K562 (cell line): ENCODE data around the gene RBFOX1. TPM values are rescaled to one million over a fixed set of nuclear protein-coding genes. Genes with fewer than 3 reads are reported as not detected.

Experiments used
- ATAC-seq: fragments of 200-7000 bp; cut with Tn5 transposase; 3 replicates; pipeline ENCODE4 v1.9.1; 2020; ENCODE audit warnings: moderate library complexity
- BruUV-seq: library from RNA; stranded (reverse); fragments of 400-500 nt; replicated peaks from 2 replicates; lab custom pipeline; 2021; lab: Mats Ljungman, UMichigan
- CTCF ChIA-PET: fragments of 300-600 bp; formaldehyde crosslinking; extraction: SDS; loops from one replicate; lab custom pipeline; 2021; ENCODE audit warnings: low intra/inter-chr PET ratio; lab: Yijun Ruan, JAX
- POLR2A ChIA-PET: fragments of 300-600, 350-650 bp; sonication (Branson Sonifier 250); formaldehyde crosslinking; extraction: SDS; loops from one replicate; lab custom pipeline; 2021; ENCODE audit warnings: antibody characterized with exemption, inconsistent platforms; lab: Yijun Ruan, JAX
- DNase-seq, 4 experiments: peaks; one replicate each; pipeline versions ENCODE4 v3.0.0 to v3.0.0-alpha.2; 2011 to 2018; ENCODE audit warnings: low spot score in 3 of 4, mixed read lengths in 3 of 4; ENCODE audit errors: extremely low read depth in 1 of 4
- FAIRE-seq: peaks from 2 replicates; lab custom pipeline; 2011; peaks lifted over from hg19 to GRCh38; lab: Jason Lieb, UNC
- H2AFZ ChIP-seq: 2 replicates; pipeline ENCODE4 v1.6.0; 2011; ENCODE audit warnings: low read depth, low read length, control low read depth, inconsistent platforms
- H3K27ac ChIP-seq: fragments of 200-600 bp; 3 replicates; pipeline ENCODE4 v1.8.0; 2011; ENCODE audit warnings: low read depth, mild to moderate bottlenecking, control low read depth, inconsistent platforms, low read length, moderate library complexity, mixed read lengths; ENCODE audit errors: extremely low read depth
- H3K27me3 ChIP-seq, 2 experiments: fragments of 300-600 bp in 1 of 2; 2 replicates in 1 of 2; 3 replicates in 1 of 2; pipeline versions ENCODE4 v1.6.0 to v1.8.0; 2011; ENCODE audit warnings: inconsistent platforms in 2 of 2, low read length in 2 of 2, mild to moderate bottlenecking in 1 of 2, mixed read lengths in 1 of 2, moderate library complexity in 1 of 2; ENCODE audit not compliant: control insufficient read depth in 2 of 2, insufficient read depth in 2 of 2
- H3K36me3 ChIP-seq: fragments of 300-600 bp; 3 replicates; pipeline ENCODE4 v1.8.0; 2011; ENCODE audit warnings: mild to moderate bottlenecking, low read length, inconsistent platforms; ENCODE audit not compliant: control insufficient read depth, insufficient read depth
- H3K4me1 ChIP-seq, 2 experiments: fragments of 200-600 bp in 1 of 2; replicated peaks in 1 of 2; 2 replicates in 1 of 2; 3 replicates in 1 of 2; pipeline versions ENCODE4 v1.5.1 to v1.8.0; 2011; ENCODE audit warnings: inconsistent platforms in 2 of 2, low read length in 2 of 2, mild to moderate bottlenecking in 1 of 2, mixed read lengths in 1 of 2, moderate library complexity in 1 of 2; ENCODE audit not compliant: control insufficient read depth in 2 of 2, insufficient read depth in 2 of 2
- H3K4me2 ChIP-seq: 2 replicates; pipeline ENCODE4 v1.6.1; 2011; ENCODE audit warnings: low read length, control low read depth, inconsistent platforms, mixed read lengths; ENCODE audit not compliant: insufficient read depth
- H3K4me3 ChIP-seq: fragments of 200-600 bp; sonication (generic), shearing (Covaris generic); 2 replicates; pipeline ENCODE4 v1.5.1; 2016; ENCODE audit warnings: control low read depth, inconsistent platforms
- H3K79me2 ChIP-seq: fragments of 200-600 bp; 3 replicates; pipeline ENCODE4 v1.8.0; 2011; ENCODE audit warnings: low read length, inconsistent platforms; ENCODE audit not compliant: control insufficient read depth, insufficient read depth
- H3K9ac ChIP-seq, 2 experiments: 2 replicates each; pipeline versions ENCODE4 v1.6.0 to v1.6.1; 2011; ENCODE audit warnings: low read depth in 2 of 2, low read length in 2 of 2, control low read depth in 1 of 2, inconsistent platforms in 1 of 2, mild to moderate bottlenecking in 1 of 2, mixed read lengths in 1 of 2; ENCODE audit not compliant: insufficient read depth in 1 of 2
- H3K9me1 ChIP-seq: one replicate; pipeline ENCODE4 v1.6.0; 2011; ENCODE audit warnings: inconsistent platforms, mild to moderate bottlenecking, low read length, moderate library complexity; ENCODE audit not compliant: control insufficient read depth, insufficient read depth
- H3K9me3 ChIP-seq: replicated peaks from 2 replicates; pipeline ENCODE4 v1.5.1; 2011; ENCODE audit warnings: low read depth, low read length, inconsistent platforms; ENCODE audit not compliant: control insufficient read depth, insufficient read depth
- H4K20me1 ChIP-seq: replicated peaks from 2 replicates; pipeline ENCODE4 v1.6.1; 2011; ENCODE audit warnings: low read length, inconsistent platforms, mixed read lengths; ENCODE audit not compliant: control insufficient read depth, insufficient read depth
- ELK3 ChIP-seq: fragments of 450-650 bp; formaldehyde crosslinking; IDR thresholded peaks from 2 replicates; pipeline ENCODE4 v1.4.0; 2020; ENCODE audit warnings: mild to moderate bottlenecking
- KDM4B ChIP-seq, 2 experiments: fragments of 450-650 bp in 1 of 2; sonication (generic) in 1 of 2; IDR thresholded peaks; 2 replicates each; pipeline ENCODE4 v1.6.1; 2016 to 2017; ENCODE audit warnings: borderline replicate concordance in 2 of 2, antibody characterized with exemption in 1 of 2, low read depth in 1 of 2, mild to moderate bottlenecking in 1 of 2
- MCM5 ChIP-seq: fragments of 450-650 bp; IDR thresholded peaks from 2 replicates; pipeline ENCODE4 v1.6.1; 2016; ENCODE audit warnings: low read depth
- NFATC3 ChIP-seq: fragments of 450-650 bp; IDR thresholded peaks from 2 replicates; pipeline ENCODE4 v1.6.1; 2017; ENCODE audit warnings: mild to moderate bottlenecking
- SMC3 ChIP-seq: conservative IDR thresholded peaks from 2 replicates; pipeline ENCODE4 v1.6.1; 2011; ENCODE audit warnings: low read depth, low read length, improper control_type of control experiment; ENCODE audit not compliant: insufficient read depth
- XRCC4 ChIP-seq: IDR thresholded peaks from one replicate; pipeline ENCODE4 v1.6.1; 2011; ENCODE audit not compliant: insufficient read depth, insufficient read length; ENCODE audit errors: extremely low read depth
- ZKSCAN3 ChIP-seq: fragments of 250-450 bp; sonication (Bioruptor Pico); IDR thresholded peaks from 2 replicates; pipeline ENCODE4 v1.4.0; 2020
- WGBS: fragments of 100-300 bp; shearing (Covaris generic); methylation state at CpG from one replicate; pipeline ENCODE4 v1.1.6; 2016; ENCODE audit warnings: low coverage, mixed read lengths; ENCODE audit not compliant: insufficient coverage; ENCODE audit errors: missing lambda C conversion rate; 5-methylcytosine and 5-hydroxymethylcytosine counted together
- in situ Hi-C: fragments of 300-500 bp; cut with MboI; formaldehyde crosslinking; loops from 4 replicates; pipeline ENCODE4 v1.15.0; 2018; ENCODE audit warnings: inconsistent platforms, mixed read lengths
- intact Hi-C: fragments of 100-400 bp; cut with micrococcal nuclease; formaldehyde crosslinking; loops from 2 replicates; pipeline ENCODE4 v1.14.2; 2022
- polyA plus RNA-seq, 8 experiments: library from polyadenylated mRNA; depleted of rRNA in 4 of 8; stranded (reverse) in 5 of 8; unstranded in 3 of 8; fragments of >200 nt; fragmentation: Nextera tagmentation in 2 of 8; fragmentation: Illumina TruSeq in 1 of 8; extraction: Ambion mirVana in 2 of 8; extraction: Trizol in 1 of 8; gene quantifications; 2 replicates each; pipeline versions ENCODE4 v1.2.1 to v1.2.3, GENCODE V29; 2011 to 2014; ENCODE audit warnings: inconsistent platforms in 1 of 8, missing spikeins in 1 of 8
- total RNA-seq, 7 experiments: library from RNA; depleted of rRNA in 6 of 7; stranded (reverse); fragments of >200 nt in 6 of 7; fragmentation: Illumina TruSeq in 2 of 7; extraction: Trizol in 2 of 7; gene quantifications; 2 replicates each; pipeline versions ENCODE4 v1.2.1 to v1.2.3, GENCODE V29; 2011 to 2021; ENCODE audit warnings: low replicate concordance in 1 of 7
- TF ChIP-seq, protein P1 (sequence below): fragments of 250-450 bp; sonication (Bioruptor Pico); IDR thresholded peaks from 2 replicates; pipeline ENCODE4 v1.8.0; 2022; ENCODE audit warnings: moderate library complexity, mild to moderate bottlenecking, inconsistent platforms
- TF ChIP-seq, protein P2 (sequence below): fragments of 250-450 bp; sonication (Bioruptor Pico); IDR thresholded peaks from 2 replicates; pipeline ENCODE4 v1.4.0; 2020
- TF ChIP-seq, protein P3 (sequence below): fragments of 450-650 bp; IDR thresholded peaks from 2 replicates; pipeline ENCODE4 v1.6.1; 2016; ENCODE audit warnings: low read depth

The RBFOX1 gene
- total and polyA plus RNA-seq, 9 of the 15 experiments (the other 6 are each of a cell fraction or from before 2014, with no cell fraction given): 0.03 TPM; not detected in 8

- TF ChIP-seq, protein P1, sequence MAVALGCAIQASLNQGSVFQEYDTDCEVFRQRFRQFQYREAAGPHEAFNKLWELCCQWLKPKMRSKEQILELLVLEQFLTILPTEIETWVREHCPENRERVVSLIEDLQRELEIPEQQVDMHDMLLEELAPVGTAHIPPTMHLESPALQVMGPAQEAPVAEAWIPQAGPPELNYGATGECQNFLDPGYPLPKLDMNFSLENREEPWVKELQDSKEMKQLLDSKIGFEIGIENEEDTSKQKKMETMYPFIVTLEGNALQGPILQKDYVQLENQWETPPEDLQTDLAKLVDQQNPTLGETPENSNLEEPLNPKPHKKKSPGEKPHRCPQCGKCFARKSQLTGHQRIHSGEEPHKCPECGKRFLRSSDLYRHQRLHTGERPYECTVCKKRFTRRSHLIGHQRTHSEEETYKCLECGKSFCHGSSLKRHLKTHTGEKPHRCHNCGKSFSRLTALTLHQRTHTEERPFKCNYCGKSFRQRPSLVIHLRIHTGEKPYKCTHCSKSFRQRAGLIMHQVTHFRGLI (CRISPR knock-in tag): no peak
- no peak for TF ChIP-seq SMC3
- no peak for TF ChIP-seq ZKSCAN3 (CRISPR knock-in tag)
- TF ChIP-seq, protein P2, sequence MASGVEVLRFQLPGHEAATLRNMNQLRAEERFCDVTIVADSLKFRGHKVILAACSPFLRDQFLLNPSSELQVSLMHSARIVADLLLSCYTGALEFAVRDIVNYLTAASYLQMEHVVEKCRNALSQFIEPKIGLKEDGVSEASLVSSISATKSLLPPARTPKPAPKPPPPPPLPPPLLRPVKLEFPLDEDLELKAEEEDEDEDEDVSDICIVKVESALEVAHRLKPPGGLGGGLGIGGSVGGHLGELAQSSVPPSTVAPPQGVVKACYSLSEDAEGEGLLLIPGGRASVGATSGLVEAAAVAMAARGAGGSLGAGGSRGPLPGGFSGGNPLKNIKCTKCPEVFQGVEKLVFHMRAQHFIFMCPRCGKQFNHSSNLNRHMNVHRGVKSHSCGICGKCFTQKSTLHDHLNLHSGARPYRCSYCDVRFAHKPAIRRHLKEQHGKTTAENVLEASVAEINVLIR (CRISPR knock-in tag): no peak
Observed at GRCh38 chr16:7470344-7470743, 137.7 kb downstream of the RBFOX1 start (continued).

DNA sequence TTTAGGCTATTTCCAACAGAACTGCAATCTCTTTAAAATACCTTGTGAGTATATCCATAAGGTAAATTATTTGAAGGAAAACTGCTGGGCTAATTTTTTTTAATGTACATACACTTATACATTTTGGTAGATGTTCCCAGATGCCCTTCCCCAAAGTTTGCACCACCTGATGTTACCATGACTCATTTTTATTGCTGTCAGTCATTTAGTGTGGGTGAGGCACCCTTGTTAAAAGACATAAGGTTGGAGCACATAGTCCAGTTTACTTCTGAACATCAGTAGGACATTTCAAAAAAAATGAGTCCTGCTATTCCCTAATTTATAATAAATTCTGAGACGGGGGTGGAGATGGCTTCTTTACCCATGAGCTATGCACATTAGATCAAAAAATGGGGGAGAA, 138.6 kb downstream of the RBFOX1 start:
- Histone ChIP-seq H3K9me1 (no peaks in the 10 kb centered on the region), H3K36me3 (no peaks in the 10 kb centered on the region), H3K4me1 (no peaks in the 10 kb centered on the region), H3K4me2 (no peak overlapping the region), H3K79me2 (no peaks in the 10 kb centered on the region), H3K9ac (no peak overlapping the region), H2AFZ (no peak overlapping the region), H3K27ac (no peak overlapping the region), H3K9me3 (no peaks in the 10 kb centered on the region), H3K27me3 (peaks cover 0 to 4% of the 10 kb centered on the region in 2 experiments; a peak in 3 of 5 replicates), H4K20me1 (no peaks in the 10 kb centered on the region), H3K4me3 (no peak overlapping the region)
- ChIA-PET CTCF (no interaction called here), POLR2A (no interaction called here)
- no peak for ATAC-seq
- in situ Hi-C loops: no loop called here
- FAIRE-seq: no peak
- intact Hi-C loops: no loop called here
- no TSS peak for BruUV-seq
- no peak for DNase-seq
- whole genome bisulfite sequencing: 0% methylated on average over 1 of the region's 1 CpG
- TF ChIP-seq MCM5 (no peak), KDM4B (IDR thresholded peaks at IDR 0.05; ENCODE audit: borderline replicate concordance in 2 of 2, low read depth in 1 of 2) (no peak), NFATC3 (no peak), ELK3 (CRISPR knock-in tag) (no peak), XRCC4 (no peak)
- TF ChIP-seq, protein P3, sequence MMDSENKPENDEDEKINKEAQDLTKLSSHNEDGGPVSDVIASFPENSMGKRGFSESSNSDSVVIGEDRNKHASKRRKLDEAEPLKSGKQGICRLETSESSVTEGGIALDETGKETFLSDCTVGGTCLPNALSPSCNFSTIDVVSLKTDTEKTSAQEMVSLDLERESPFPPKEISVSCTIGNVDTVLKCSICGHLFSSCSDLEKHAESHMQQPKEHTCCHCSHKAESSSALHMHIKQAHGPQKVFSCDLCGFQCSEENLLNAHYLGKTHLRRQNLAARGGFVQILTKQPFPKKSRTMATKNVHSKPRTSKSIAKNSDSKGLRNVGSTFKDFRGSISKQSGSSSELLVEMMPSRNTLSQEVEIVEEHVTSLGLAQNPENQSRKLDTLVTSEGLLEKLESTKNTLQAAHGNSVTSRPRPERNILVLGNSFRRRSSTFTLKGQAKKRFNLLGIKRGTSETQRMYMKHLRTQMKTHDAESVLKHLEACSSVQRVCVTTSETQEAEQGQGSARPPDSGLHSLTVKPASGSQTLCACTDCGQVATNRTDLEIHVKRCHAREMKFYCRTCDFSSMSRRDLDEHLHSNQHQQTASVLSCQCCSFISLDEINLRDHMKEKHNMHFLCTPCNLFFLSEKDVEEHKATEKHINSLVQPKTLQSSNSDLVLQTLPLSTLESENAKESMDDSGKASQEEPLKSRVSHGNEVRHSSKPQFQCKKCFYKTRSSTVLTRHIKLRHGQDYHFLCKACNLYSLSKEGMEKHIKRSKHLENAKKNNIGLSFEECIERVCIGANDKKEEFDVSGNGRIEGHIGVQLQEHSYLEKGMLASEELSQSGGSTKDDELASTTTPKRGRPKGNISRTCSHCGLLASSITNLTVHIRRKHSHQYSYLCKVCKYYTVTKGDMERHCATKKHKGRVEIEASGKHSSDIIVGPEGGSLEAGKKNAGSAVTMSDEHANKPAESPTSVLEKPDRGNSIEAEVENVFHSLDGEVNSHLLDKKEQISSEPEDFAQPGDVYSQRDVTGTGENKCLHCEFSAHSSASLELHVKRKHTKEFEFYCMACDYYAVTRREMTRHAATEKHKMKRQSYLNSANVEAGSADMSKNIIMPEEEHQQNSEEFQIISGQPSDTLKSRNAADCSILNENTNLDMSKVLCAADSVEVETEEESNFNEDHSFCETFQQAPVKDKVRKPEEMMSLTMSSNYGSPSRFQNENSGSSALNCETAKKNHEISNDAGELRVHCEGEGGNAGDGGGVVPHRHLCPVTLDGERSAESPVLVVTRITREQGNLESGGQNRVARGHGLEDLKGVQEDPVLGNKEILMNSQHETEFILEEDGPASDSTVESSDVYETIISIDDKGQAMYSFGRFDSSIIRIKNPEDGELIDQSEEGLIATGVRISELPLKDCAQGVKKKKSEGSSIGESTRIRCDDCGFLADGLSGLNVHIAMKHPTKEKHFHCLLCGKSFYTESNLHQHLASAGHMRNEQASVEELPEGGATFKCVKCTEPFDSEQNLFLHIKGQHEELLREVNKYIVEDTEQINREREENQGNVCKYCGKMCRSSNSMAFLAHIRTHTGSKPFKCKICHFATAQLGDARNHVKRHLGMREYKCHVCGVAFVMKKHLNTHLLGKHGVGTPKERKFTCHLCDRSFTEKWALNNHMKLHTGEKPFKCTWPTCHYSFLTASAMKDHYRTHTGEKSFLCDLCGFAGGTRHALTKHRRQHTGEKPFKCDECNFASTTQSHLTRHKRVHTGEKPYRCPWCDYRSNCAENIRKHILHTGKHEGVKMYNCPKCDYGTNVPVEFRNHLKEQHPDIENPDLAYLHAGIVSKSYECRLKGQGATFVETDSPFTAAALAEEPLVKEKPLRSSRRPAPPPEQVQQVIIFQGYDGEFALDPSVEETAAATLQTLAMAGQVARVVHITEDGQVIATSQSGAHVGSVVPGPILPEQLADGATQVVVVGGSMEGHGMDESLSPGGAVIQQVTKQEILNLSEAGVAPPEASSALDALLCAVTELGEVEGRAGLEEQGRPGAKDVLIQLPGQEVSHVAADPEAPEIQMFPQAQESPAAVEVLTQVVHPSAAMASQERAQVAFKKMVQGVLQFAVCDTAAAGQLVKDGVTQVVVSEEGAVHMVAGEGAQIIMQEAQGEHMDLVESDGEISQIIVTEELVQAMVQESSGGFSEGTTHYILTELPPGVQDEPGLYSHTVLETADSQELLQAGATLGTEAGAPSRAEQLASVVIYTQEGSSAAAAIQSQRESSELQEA: no peak
